SK-N-SH (cell line): ENCODE results near the gene UBE2Z. TPM values are rescaled to one million over a fixed set of nuclear protein-coding genes. Genes with fewer than 3 reads are reported as not detected.

Source experiments
- CTCF ChIA-PET: fragments of 300-600, 350-600 bp; formaldehyde crosslinking; extraction: SDS; loops from one replicate; lab custom pipeline; 2021; lab: Yijun Ruan, JAX
- POLR2A ChIA-PET: fragments of 350-600 bp; sonication (Branson Sonifier 250); formaldehyde crosslinking; extraction: SDS; loops from one replicate; lab custom pipeline; 2020; ENCODE audit warnings: antibody characterized with exemption, inconsistent platforms; lab: Yijun Ruan, JAX
- DNase-seq: peaks from one replicate; pipeline ENCODE4 v3.0.0; 2012
- H2AFZ ChIP-seq: fragments of 200-600 bp; sonication (generic); 2 replicates; pipeline ENCODE4 v1.8.1; 2016; ENCODE audit warnings: antibody characterized with exemption, mild to moderate bottlenecking, low read depth
- H3F3A ChIP-seq: fragments of 200-600 bp; sonication (generic); replicated peaks from 2 replicates; pipeline ENCODE3; 2016; ENCODE audit warnings: antibody characterized with exemption, mild to moderate bottlenecking; ENCODE audit not compliant: insufficient read depth
- H3K27ac ChIP-seq, 2 experiments: fragments of 200-500 bp in 1 of 2; fragments of 200-600 bp in 1 of 2; sonication (Bioruptor generic) in 1 of 2; sonication (generic), shearing (Covaris generic) in 1 of 2; 2 replicates each; pipeline versions ENCODE4 v1.5.1 to v1.6.1; 2014 to 2016; ENCODE audit warnings: low read depth in 2 of 2, inconsistent platforms in 1 of 2, low read length in 1 of 2, mild to moderate bottlenecking in 1 of 2, mixed read lengths in 1 of 2
- H3K27me3 ChIP-seq: fragments of 200-600 bp; sonication (generic), shearing (Covaris generic); 2 replicates; pipeline ENCODE4 v1.6.1; 2016; ENCODE audit warnings: mixed run types; ENCODE audit not compliant: insufficient read depth
- H3K36me3 ChIP-seq, 2 experiments: fragments of 200-500 bp in 1 of 2; fragments of 200-600 bp in 1 of 2; sonication (Bioruptor generic) in 1 of 2; sonication (generic) in 1 of 2; replicated peaks in 1 of 2; 2 replicates each; pipeline versions ENCODE3 to v1.5.1; 2014 to 2016; ENCODE audit warnings: low read length in 1 of 2, mild to moderate bottlenecking in 1 of 2; ENCODE audit not compliant: insufficient read depth in 2 of 2, control insufficient read depth in 1 of 2
- H3K4me1 ChIP-seq, 2 experiments: fragments of 200-500 bp in 1 of 2; fragments of 200-600 bp in 1 of 2; sonication (Bioruptor generic) in 1 of 2; sonication (generic), shearing (Covaris generic) in 1 of 2; 2 replicates each; pipeline versions ENCODE4 v1.5.1 to v1.6.1; 2014 to 2016; ENCODE audit warnings: low read depth in 1 of 2, low read length in 1 of 2, mixed run types in 1 of 2; ENCODE audit not compliant: insufficient read depth in 2 of 2, control insufficient read depth in 1 of 2
- H3K4me2 ChIP-seq: fragments of 200-600 bp; sonication (generic), shearing (Covaris generic); 2 replicates; pipeline ENCODE4 v1.6.1; 2017; ENCODE audit warnings: mixed run types
- H3K4me3 ChIP-seq, 2 experiments: fragments of 200-500 bp in 1 of 2; fragments of 200-600 bp in 1 of 2; sonication (Bioruptor generic) in 1 of 2; sonication (generic), shearing (Covaris generic) in 1 of 2; 2 replicates each; pipeline versions ENCODE4 v1.5.1 to v1.8.1; 2014 to 2016; ENCODE audit warnings: low read depth in 2 of 2, inconsistent platforms in 1 of 2, low read length in 1 of 2, mild to moderate bottlenecking in 1 of 2, mixed read lengths in 1 of 2, moderate library complexity in 1 of 2
- H3K79me2 ChIP-seq: fragments of 200-600 bp; sonication (generic); 2 replicates; pipeline ENCODE4 v1.8.1; 2017; ENCODE audit warnings: mild to moderate bottlenecking; ENCODE audit not compliant: insufficient read depth
- H3K9ac ChIP-seq: fragments of 200-600 bp; sonication (generic); 2 replicates; pipeline ENCODE4 v1.6.1; 2017; ENCODE audit warnings: mixed run types
- H3K9me2 ChIP-seq: fragments of 200-600 bp; sonication (generic); 2 replicates; pipeline ENCODE4 v1.6.1; 2017; ENCODE audit warnings: mixed run types
- H3K9me3 ChIP-seq: fragments of 200-600 bp; sonication (generic); 2 replicates; pipeline ENCODE4 v1.6.1; 2017; ENCODE audit warnings: mixed run types, mild to moderate bottlenecking, moderate library complexity
- H4K20me1 ChIP-seq: fragments of 200-600 bp; sonication (generic); 2 replicates; pipeline ENCODE4 v1.6.1; 2017; ENCODE audit warnings: mild to moderate bottlenecking, mixed run types; ENCODE audit not compliant: insufficient read depth
- CHD2 ChIP-seq: fragments of 150-350 bp; IDR thresholded peaks from 2 replicates; pipeline ENCODE4 v1.6.1; 2018; ENCODE audit warnings: low read length; ENCODE audit not compliant: partially characterized antibody
- GABPA ChIP-seq: IDR thresholded peaks from 2 replicates; pipeline ENCODE4 v1.4.0; 2012; ENCODE audit warnings: low read depth, mild to moderate bottlenecking
- GATA2 ChIP-seq: sonication (generic); formaldehyde crosslinking; IDR thresholded peaks from 2 replicates; pipeline ENCODE4 v1.5.0; 2020; ENCODE audit warnings: mild to moderate bottlenecking, missing genetic modification reagents
- IRF3 ChIP-seq: fragments of 150-350 bp; IDR thresholded peaks from 2 replicates; pipeline ENCODE4 v1.6.1; 2016; ENCODE audit warnings: mild to moderate bottlenecking, low read depth, low read length
- NRF1 ChIP-seq: IDR thresholded peaks from 2 replicates; pipeline ENCODE4 v1.6.1; 2012; ENCODE audit warnings: low read depth, mild to moderate bottlenecking, low read length
- POLR2AphosphoS5 ChIP-seq: IDR thresholded peaks from 2 replicates; pipeline ENCODE4 v1.6.1; 2012; ENCODE audit warnings: low read depth, low read length
- RCOR1 ChIP-seq: fragments of 150-350 bp; IDR thresholded peaks from 2 replicates; pipeline ENCODE4 v1.6.1; 2017; ENCODE audit warnings: antibody characterized with exemption, low read length
- REST ChIP-seq: IDR thresholded peaks from 2 replicates; pipeline ENCODE4 v1.6.1; 2012; ENCODE audit warnings: mild to moderate bottlenecking, low read depth, low read length, moderate library complexity
- SIN3A ChIP-seq: IDR thresholded peaks from 2 replicates; pipeline ENCODE4 v1.6.1; 2012; ENCODE audit warnings: low read depth, mild to moderate bottlenecking, low read length, moderate library complexity, borderline replicate concordance
- TAF1 ChIP-seq: IDR thresholded peaks from 2 replicates; pipeline ENCODE4 v1.6.1; 2012; ENCODE audit warnings: low read depth, mild to moderate bottlenecking, low read length, moderate library complexity, borderline replicate concordance
- USF1 ChIP-seq: IDR thresholded peaks from 2 replicates; pipeline ENCODE4 v1.4.0; 2012; ENCODE audit warnings: low read depth, borderline replicate concordance
- USF2 ChIP-seq: fragments of 150-350 bp; IDR thresholded peaks from 2 replicates; pipeline ENCODE4 v1.6.1; 2017; ENCODE audit warnings: antibody characterized with exemption, low read length, low read depth, borderline replicate concordance
- YY1 ChIP-seq: IDR thresholded peaks from 2 replicates; pipeline ENCODE4 v1.4.0; 2012; ENCODE audit warnings: low read depth, mild to moderate bottlenecking
- WGBS: methylation state at CpG from one replicate; pipeline ENCODE4 v1.1.6; 2017; ENCODE audit warnings: low lambda C conversion rate; 5-methylcytosine and 5-hydroxymethylcytosine counted together
- polyA plus RNA-seq, 3 experiments: library from polyadenylated mRNA; depleted of rRNA; stranded (reverse); fragments of >200 nt; gene quantifications; 2 replicates each; pipeline ENCODE4 v1.2.3, GENCODE V29; 2012

UBE2Z gene
- polyA plus RNA-seq, 1 of the 3 experiments (the other 2 are of a cell fraction): 168 TPM

- TF ChIP-seq TAF1 (no peak), GABPA (no peak), SIN3A (no peak)
Observed at GRCh38 chr17:48871035-48871550, 37.1 kb upstream of the UBE2Z start (continued).

- CTCF ChIA-PET: interaction anchor here (0.7 to 32.7 kb wide), 9 partner anchors 6 to 193 kb away, joined by 3 to 1196 read pairs (median 20); partner anchors contain the start of gene TTLL6
Observed at GRCh38 chr17:48871551-48872351, 36.5 kb upstream of the UBE2Z start.

More at GRCh38 chr17:48871551-48872351, 36.5 kb upstream of the UBE2Z start:
- TF ChIP-seq GABPA (no peak), YY1 (no peak), USF1 (no peak), REST (no peak), NRF1 (no peak), GATA2 (CRISPR knock-in tag) (no peak), USF2 (no peak), CHD2 (no peak), POLR2AphosphoS5 (no peak), RCOR1 (no peak), IRF3 (no peak)
- Histone ChIP-seq H3K79me2 (no peaks in the 10 kb centered on the region), H3F3A (peaks cover 4% of the 10 kb centered on the region), H3K4me1 (no peaks in the 10 kb centered on the region; a peak in 1 of 4 replicates), H3K9me3 (no peaks in the 10 kb centered on the region), H3K4me2 (no peak overlapping the region), H2AFZ (no peak overlapping the region), H3K27ac (no peak overlapping the region), H4K20me1 (no peaks in the 10 kb centered on the region), H3K4me3 (no peak overlapping the region), H3K36me3 (no peaks in the 10 kb centered on the region), H3K9ac (no peak overlapping the region), H3K27me3 (peaks cover 2% of the 10 kb centered on the region; the same call in 1 of the 2 replicates), H3K9me2 (no peaks in the 10 kb centered on the region)
- 55% methylated on average over 11 of the region's 11 CpGs for WGBS
- POLR2A ChIA-PET: no interaction called here
- DNase-seq: no peak
